Limb (tissue), 2 donors: ENCODE data around the gene SHROOM4.

Source experiments
- DNase-seq, 2 donors: peaks; one replicate each; pipeline ENCODE4 v3.0.0-alpha.2; 2016; ENCODE audit errors: extremely low spot score in 2 of 2

SHROOM4 gene

GRCh38 chrX:50617183-50617582 is 196.8 kb downstream of the SHROOM4 start:
- DNase-seq = no peak

DNA sequence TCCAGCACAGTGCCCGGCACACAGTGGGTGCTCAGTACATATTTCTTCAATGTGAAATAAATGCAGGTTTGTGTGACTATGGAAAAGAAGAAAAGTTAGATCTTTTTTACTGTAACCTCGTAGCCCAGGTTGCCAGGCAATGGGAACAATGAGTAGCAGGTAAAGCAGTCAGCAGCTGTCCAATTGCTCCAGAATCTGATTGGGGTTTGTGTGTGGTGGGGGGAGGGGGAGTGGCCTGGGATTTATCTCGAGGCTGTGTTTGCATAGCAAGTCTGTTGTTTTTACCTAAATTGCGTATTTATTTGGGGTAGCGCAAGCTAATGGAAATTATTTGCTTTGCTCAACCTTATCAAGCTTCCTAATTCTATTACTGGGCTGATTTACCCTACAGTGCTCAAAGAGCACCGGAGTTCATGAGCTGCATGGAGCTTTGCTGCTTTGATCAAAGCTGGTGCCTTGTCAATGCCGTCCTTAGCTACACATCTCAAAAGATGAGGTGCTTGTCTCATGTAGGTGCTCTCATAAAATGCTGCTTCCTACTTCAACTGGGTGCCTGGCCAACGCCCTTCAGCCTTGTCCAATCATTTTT is 198.3 kb downstream of the SHROOM4 start:
- no peak for DNase-seq

DNA sequence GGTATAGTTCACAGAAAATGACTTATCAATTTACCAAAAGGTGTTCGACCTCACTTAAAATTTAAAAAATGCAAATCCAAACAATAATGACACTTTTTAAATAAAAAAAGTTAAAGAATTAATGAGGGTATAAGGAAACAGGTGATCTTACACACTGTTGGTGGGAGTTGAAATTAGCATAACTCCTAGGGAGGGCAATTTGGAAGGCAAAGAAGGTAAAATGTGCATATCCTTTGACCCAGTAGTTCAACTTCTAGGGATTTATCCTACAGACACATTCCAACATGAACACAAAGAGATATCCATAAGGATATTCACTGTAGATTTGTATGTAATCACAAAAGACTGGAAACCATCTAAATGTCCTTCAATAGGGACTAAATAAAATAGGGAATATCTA is 199.5 kb downstream of the SHROOM4 start:
- no peak for DNase-seq

- DNase-seq = no peak
Measured at GRCh38 chrX:50613846-50614245, 200.1 kb downstream of the SHROOM4 start.

DNA sequence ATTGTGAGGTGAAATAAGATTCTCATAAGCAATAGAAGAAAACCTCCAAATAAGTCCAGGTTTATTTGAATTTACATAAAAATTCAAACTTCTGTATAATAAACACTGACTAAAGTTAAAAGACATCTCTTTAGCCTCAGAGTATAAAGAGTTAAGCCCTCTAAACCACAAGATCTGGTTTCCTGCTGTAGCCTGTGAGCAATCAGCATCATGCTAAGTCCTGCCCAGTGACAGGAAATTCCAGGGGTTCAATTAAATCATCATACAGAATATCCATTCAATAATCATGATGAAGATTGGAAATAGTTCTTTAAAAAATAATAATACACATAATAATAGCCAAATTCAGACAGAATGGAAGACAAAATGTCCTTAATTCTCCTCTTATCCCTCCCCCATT is 204.2 kb downstream of the SHROOM4 start:
- no peak for DNase-seq

GRCh38 chrX:50606300-50606950 is 207.6 kb downstream of the SHROOM4 start:
- DNase-seq = no peak

DNA sequence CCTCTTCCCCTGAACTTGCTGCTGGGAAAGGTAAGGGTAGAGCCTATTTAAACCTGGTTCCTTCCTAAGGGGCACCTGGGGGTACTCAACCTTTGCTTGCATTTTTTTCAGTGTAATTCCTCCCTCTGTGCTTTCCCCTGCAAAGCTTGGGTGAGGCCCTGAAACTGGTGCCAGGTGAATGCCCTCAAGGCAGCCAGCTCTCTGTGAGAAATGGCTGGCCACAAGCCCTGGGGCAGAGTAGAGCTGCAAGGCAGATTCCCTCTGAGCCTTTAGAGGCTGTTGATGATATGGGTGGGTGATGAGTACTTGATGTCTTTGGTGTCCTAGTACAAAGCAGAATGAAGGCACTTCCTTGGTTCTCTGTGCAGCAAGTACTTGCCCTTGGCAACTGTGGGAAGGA is 217.9 kb downstream of the SHROOM4 start:
- DNase-seq = no peak

- DNase-seq = no peak
Measured at GRCh38 chrX:50594788-50595187, 219.2 kb downstream of the SHROOM4 start.

DNA sequence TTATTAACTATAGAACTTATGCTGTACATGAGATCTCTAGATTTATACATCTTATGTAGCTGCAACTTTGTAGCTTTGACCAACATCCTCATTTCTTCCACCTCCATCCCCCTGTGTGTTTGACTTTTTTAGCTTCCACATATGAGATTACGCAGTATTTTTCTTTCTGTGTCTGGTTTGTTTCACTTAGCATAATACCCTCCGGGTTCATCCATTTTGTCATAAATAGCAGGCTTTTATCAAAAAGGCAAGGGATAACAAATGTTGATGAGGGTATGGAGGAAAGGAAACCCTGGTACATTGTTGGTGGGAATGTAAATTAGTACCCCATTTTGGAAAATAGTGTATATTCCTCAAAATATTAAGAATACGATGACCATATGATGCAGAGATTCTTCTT is 227.0 kb downstream of the SHROOM4 start:
- DNase-seq = no peak

- no peak for DNase-seq
Measured at GRCh38 chrX:50586407-50586806, 227.6 kb downstream of the SHROOM4 start.

GRCh38 chrX:50581405-50581804 is 232.6 kb downstream of the SHROOM4 start:
- DNase-seq = no peak

- peak; percentile 25 to 35 for DNase-seq
Measured at GRCh38 chrX:50579955-50580354, 234.0 kb downstream of the SHROOM4 start.

DNA sequence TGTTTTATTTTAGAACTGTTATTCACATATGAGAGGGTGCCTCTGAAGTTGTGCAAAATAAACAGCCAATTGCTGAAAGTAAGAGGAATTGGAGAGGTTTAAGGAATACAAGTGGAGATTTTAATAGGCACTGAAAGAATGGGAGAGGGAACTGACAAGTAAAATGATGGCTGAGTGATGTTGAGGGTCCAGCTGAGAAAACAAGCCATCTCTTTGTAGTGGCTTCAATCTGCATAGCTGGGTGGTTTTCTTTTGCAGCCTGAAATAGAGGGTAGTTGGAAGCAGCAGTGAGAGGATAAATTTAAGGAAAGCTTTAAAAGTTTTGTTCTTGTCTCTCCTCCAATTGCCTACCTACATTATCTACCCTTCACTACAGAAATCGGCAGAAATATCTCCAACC is 236.7 kb downstream of the SHROOM4 start:
- DNase-seq = no peak

GRCh38 chrX:50567636-50568035 is 246.4 kb downstream of the SHROOM4 start:
- no peak for DNase-seq

- DNase-seq = no peak
Measured at GRCh38 chrX:50565718-50566117, 248.3 kb downstream of the SHROOM4 start.
